Occipital lobe (tissue), 2 donors: Measurements from ENCODE around the gene UGT1A10. TPM values are rescaled to one million over a fixed set of nuclear protein-coding genes. Genes with fewer than 3 reads are reported as not detected.
"Not testable (repeated sequence)": the region's sequence is repeated elsewhere in the genome, so short reads cannot be mapped to it uniquely, and the experiment has no call there.

Experiments used
- DNase-seq: peaks from one replicate; lab custom pipeline; 2025; lab: John Stamatoyannopoulos, UW
- total RNA-seq: library from RNA; depleted of rRNA; stranded (reverse); fragments of >200 nt; gene quantifications from one replicate; pipeline ENCODE4 v1.2.3, GENCODE V29; 2014

The UGT1A10 gene
- total RNA-seq, 1 donor from 2014 or later, result not detected

DNA sequence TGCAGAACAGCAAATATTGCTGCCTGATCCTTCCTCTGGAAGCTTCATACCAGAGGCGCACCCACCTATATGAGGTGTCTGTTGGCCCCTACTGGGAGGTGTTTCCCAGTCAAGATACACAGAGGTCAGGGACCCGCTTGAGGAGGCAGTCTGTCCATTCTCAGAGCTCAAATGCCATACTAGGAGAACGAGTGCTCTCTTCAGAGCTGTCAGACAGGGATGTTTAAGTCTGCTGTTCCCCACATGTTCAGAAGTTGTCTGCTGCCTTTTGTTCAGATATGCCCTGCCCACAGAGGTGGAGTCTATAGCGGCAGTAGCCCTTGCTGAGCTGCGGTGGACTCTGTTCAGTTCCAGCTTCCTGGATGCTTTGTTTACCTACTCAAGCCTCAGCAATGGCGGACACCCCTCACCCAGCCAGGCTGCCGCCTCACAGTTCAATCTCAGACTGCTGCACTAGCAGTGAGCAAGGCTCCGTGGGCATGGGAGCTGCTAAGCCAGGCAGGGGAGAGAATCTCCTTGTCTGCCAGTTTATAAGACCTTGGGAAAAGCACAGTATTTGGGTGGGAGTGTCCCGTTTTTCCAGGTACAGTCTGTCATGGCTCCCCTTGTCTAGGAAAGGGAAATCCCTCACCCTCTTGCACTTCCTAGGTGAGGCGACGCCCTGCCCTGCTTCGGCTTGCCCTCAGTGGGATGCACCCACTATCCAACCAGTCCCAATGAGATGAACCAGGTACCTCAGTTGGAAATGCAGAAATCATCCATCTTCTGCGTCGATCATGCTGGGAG is 100.8 kb downstream of the UGT1A10 start:
- not testable (repeated sequence) for DNase-seq

- no peak for DNase-seq
Measured at GRCh38 chr2:233740870-233741269, 104.6 kb downstream of the UGT1A10 start.

DNA sequence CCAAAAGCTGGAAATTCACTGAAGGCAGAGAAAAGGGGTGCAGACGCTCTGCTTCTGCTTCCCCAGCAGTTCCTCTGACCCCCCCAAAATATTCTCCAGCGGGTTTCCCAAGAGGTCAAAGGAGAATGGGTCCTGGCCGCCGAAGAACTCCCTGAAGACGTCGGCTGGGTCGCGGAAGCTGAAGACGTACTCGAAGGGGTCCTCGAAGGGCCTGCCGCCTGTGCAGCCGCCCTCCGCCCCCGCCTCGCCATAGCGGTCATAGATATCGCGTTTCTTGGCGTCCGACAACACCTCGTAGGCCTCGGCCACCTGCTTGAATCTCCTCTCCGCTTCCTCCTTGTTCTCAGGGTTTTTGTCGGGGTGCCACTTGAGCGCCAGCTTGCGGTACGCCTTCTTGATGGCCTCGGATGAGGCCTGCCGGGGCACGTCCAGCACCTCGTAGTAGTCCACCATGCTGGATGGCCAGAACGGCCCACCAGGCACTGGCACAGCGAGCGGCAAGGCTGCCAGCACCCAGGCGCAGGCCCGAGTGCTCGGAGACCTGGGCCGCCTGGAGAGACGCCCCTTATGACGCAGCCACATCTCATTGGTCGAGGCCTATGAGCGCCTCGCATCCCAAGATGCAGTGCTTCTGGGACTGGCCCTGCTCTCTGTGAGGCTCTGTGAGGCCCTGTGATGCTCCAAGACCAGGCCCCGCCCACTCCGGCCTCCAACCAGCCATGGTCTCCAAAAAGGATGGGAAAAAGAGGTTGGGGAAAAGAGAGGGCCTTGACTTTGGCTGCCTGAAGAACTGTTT is 107.4 kb downstream of the UGT1A10 start:
- no peak for DNase-seq

DNA sequence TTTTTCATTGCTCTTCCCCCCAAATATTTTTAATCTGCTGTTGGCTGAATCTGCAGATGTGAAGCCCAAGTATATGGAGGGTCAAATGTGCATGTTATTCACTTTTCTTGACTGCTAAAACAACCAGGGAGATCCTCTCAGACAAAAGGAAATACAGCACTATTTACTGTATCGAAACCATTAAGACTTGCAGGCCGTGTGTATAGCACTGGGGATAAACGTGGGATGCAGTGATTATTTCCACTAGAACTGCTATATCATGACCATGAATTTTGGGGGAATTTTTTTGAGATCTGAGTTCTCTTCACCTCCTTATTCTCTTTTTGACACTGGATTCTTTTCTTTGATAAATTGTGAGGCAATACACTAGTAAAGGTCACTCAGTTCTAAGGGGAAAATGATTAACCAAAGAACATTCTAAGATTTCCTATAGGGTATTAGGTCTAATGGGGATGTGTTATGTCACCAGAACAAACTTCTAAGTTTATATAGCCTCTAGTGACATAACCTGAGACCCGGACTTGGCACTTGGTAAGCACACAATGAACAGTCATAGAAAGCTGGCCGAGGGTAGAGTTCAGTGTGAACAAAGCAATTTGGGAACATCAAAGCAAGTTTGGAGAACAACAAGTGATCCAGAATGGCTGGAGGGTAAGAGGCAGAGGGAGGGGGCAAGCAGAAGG is 109.0 kb downstream of the UGT1A10 start:
- DNase-seq, result no peak

DNA sequence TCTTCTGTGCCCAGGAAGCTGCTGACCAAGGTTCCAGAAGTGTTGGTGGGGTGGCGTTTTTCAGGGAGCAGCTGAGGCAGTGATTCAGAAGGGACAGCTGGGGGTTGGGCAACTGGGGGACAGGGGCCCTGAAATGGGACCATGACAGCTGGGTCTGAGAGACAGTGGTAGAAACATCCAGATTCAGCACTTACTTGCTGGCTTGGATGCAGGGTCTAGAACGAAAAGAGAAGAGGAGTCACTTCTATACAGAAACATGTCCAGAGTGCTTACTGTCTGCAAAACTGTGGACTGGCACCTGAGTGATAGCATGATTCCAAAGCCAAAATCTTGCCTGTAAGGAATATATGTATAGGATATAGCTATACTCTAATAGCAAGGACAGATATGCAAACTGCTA is 109.6 kb downstream of the UGT1A10 start:
- not testable (repeated sequence) for DNase-seq

DNA sequence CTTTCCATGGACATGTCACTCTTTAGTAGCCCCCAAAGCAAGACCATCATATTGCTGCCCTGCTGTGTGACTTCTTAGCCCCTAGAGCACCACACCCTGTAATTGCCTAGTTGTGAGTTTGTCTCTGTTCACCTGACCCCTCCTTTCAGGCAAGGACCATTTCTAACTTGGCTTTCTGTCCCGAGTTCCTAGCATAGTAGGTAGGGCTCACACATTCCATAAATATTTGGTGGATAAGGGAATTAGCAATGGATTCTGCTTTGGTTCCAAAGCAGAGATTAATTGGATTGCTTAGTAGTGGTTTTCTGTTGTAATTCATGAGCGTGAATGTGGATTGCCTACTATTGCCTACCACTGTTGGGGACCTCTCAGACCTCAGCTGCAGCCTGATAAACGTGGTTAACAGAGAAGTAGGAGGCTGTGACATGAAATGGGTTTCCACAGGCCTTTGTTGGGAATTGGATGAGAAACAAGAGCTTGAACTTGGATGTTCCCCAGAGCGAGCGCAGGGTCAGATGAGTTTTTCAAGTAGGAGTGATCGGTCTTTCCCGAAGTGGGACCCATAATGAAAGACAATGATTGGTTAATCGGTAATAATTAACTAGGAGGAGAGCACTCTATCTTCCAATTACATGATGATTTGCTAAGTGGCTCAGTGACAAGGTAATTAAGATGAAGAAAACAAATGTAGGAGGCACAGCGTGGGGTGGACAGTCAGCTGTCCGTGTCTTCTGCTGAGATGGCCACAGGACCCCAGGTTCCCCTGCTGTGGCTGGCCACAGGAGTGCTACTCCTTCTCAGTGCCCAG is 110.4 kb downstream of the UGT1A10 start:
- DNase-seq, result no peak

DNA sequence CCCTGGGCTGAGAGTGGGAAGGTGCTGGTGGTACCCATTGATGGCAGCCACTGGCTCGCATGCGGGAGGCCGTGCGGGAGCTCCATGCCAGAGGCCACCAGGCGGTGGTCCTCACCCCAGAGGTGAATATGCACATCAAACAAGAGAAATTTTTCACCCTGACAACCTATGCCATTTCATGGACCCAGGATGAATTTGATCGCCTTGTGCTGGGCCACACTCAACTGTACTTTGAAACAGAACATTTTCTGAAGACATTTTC is 111.0 kb downstream of the UGT1A10 start:
- DNase-seq, result no peak

DNA sequence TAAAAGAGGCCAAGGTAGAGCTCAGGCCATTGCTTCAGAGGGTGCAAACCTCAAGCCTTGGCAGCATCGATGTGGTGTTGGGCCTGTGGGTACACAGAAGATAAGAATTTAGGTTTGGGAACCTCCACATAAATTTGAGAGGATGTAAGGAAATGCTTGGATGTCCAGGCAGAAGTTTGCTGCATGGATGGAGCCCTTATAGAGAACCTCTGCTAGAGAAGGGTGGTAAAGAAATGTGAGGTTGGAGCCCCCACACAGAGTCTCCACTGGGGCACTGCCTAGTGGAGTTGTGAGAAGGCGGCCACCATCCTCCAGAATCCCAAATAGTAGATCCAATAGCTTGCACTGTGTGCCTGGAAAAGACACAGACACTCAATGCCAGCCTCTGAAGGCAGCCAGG is 114.4 kb downstream of the UGT1A10 start:
- DNase-seq, result not testable (repeated sequence)

- DNase-seq, result not testable (repeated sequence)
Measured at GRCh38 chr2:233751212-233752009, 115.2 kb downstream of the UGT1A10 start.

- no peak for DNase-seq
Measured at GRCh38 chr2:233754872-233755611, 118.8 kb downstream of the UGT1A10 start.

GRCh38 chr2:233756429-233757081 is 120.3 kb downstream of the UGT1A10 start:
- no peak for DNase-seq

DNA sequence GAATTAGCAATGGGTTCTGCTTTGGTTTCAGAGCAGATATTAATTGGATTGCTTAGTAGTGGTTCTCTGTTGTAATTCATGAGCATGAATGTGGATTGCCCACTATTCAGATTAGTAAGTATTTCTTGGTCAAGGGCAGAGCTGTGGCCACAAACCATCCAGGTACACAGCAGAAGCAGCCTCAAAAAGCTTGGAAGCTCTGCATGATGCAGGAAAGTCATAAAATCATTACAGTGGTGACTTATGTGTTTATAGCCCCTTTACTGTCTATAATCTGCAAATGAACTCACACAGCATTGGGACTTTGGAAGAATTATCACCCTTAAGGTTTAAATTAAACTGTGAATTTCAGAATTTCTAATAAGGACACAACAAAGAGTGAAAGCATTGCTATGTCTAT is 121.9 kb downstream of the UGT1A10 start:
- no peak for DNase-seq

- no peak for DNase-seq
Measured at GRCh38 chr2:233758849-233759248, 122.6 kb downstream of the UGT1A10 start.

- no peak for DNase-seq
Measured at GRCh38 chr2:233760043-233760442, 123.8 kb downstream of the UGT1A10 start, which contains the start of gene UGT1A1. TSS of gene UGT1A1 (plus strand) at chr2:233760270. CDS start at chr2:233760288, 18 bp downstream.

DNA sequence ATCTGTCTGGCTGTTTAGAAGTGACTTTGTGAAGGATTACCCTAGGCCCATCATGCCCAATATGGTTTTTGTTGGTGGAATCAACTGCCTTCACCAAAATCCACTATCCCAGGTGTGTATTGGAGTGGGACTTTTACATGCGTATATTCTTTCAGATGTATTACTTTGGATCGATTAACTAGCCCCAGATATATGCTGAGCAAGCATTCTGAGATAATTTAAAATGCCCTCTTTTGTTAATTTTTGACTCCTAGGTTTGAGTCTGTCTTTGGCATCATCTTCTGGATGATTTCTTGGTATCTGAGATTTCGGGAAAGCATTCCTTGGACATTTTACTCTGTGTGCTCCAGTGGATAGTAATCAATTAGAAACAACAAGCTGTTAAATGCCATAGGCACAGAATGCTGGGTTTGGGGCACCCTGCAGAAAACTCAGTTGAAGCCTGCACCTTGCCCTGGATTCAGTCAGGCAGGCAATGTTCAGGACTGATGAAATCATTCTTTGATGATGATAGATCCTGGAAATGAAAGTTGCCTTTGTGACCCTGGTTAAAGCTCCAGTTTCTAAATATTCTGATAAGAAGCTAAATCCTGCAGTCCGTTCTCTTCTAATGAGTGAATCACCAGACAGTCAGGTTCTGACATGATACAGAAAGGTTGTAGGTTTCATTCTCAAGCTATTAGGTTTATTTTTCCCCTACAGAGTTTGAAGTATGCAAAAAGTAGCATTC is 125.0 kb downstream of the UGT1A10 start:
- DNase-seq, result no peak

DNA sequence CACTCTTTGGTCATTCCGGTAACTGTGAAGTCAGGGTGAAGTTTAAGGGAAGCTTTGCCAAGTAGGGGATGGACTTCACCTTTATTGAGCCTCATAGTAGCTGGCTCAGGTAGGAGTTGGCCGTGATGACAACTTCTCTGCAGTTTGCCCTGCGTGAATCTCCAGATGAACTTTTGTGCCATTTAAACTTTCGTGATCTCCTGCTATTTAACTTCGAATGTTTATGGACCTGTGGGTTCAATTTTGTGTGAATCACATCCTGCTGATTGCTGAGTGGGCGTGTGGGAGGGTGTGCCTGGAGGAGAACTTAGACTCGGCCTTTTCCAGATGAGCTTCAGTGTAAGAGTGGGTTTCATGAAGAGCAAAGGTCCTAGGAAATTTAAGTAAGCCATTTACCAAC is 128.0 kb downstream of the UGT1A10 start:
- DNase-seq, result no peak

DNA sequence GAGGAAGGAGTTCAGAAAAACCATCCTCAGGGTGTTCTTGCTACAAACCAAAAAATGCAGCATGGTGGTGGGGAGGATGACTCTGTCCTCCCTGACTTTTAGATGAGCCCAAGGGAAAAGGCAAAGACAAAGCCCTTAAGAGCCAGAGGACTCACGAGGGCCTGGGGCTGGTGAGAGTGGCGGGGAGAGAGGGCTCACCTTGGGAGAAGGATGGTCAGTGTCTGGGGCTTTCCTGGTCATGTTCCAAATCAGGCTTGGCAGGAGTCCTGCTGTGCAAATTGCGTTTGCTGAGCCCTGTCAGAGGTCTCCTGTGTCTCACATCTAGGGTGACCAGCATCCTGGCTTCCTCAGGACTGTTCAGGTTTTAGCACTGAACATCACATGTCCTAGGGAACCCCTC is 128.5 kb downstream of the UGT1A10 start:
- no peak for DNase-seq

DNA sequence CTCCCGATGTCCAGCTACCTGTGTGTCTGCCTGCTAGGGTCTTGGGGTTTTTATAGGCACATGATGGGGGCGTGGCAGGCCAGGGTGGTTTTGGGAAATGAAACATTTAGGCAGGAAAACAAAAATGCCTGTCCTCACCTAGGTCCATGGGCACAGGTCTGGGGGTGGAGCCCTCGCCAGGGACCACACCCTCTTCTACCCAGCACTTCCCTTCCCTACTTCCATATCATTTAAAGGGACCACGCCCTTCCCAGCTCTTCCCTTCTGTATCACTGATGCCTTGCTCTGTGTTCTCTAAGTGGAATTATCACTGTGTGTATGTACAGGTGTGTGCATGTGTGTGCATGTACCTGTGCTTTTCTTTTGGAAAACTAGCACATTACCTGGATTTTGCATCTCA is 130.2 kb downstream of the UGT1A10 start:
- DNase-seq, result no peak

DNA sequence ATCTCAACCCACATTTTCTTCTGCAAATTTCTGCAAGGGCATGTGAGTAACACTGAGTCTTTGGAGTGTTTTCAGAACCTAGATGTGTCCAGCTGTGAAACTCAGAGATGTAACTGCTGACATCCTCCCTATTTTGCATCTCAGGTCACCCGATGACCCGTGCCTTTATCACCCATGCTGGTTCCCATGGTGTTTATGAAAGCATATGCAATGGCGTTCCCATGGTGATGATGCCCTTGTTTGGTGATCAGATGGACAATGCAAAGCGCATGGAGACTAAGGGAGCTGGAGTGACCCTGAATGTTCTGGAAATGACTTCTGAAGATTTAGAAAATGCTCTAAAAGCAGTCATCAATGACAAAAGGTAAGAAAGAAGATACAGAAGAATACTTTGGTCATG is 131.8 kb downstream of the UGT1A10 start:
- DNase-seq, result no peak
